GM12801 (cell line): ENCODE measurements around the gene FBXW11.

ENCODE experiments used
- CTCF ChIP-seq: IDR thresholded peaks from one replicate; pipeline ENCODE4 v1.5.1; 2011; ENCODE audit warnings: control low read depth; ENCODE audit not compliant: insufficient read length; ENCODE audit errors: extremely low read depth

FBXW11 gene

GRCh38 chr5:171855265-171855664, 151.2 kb downstream of the FBXW11 start:
- no peak for TF ChIP-seq CTCF

- no peak for TF ChIP-seq CTCF
These were observed 154.2 kb downstream of the FBXW11 start for GRCh38 chr5:171852255-171852681.

GRCh38 chr5:171851251-171851650, 155.2 kb downstream of the FBXW11 start:
- no peak for TF ChIP-seq CTCF

GRCh38 chr5:171850324-171850947, 156.0 kb downstream of the FBXW11 start:
- no peak for TF ChIP-seq CTCF

GRCh38 chr5:171849585-171850323, 156.7 kb downstream of the FBXW11 start:
- no peak for TF ChIP-seq CTCF

- no peak for TF ChIP-seq CTCF
These were observed 157.4 kb downstream of the FBXW11 start for GRCh38 chr5:171848911-171849520.

DNA sequence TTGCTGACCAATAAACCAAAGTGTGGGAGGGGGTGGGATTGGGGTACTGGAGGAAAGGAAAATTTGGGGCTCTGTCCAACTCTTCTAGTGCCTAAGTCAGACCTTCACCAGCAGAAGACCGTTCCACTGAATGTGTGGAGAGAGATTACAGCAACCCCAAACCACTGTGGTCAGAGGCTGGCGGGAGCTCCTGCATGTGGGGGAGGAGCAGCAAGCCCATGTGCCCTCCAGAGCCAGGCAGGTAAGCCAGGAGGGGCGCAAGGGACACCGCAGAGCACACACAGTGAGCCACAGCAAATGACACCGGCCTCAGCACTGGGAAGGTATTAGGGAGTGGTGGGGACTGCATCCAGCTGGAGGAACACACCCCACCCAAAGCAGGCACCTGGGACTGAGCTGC, 158.0 kb downstream of the FBXW11 start:
- TF ChIP-seq CTCF, result no peak
